ENCODE data around the gene C2CD2.
"Not testable (repeated sequence)": the region's sequence is repeated elsewhere in the genome, so short reads cannot be mapped to it uniquely, and the experiment has no call there.

C2CD2 gene

DNA sequence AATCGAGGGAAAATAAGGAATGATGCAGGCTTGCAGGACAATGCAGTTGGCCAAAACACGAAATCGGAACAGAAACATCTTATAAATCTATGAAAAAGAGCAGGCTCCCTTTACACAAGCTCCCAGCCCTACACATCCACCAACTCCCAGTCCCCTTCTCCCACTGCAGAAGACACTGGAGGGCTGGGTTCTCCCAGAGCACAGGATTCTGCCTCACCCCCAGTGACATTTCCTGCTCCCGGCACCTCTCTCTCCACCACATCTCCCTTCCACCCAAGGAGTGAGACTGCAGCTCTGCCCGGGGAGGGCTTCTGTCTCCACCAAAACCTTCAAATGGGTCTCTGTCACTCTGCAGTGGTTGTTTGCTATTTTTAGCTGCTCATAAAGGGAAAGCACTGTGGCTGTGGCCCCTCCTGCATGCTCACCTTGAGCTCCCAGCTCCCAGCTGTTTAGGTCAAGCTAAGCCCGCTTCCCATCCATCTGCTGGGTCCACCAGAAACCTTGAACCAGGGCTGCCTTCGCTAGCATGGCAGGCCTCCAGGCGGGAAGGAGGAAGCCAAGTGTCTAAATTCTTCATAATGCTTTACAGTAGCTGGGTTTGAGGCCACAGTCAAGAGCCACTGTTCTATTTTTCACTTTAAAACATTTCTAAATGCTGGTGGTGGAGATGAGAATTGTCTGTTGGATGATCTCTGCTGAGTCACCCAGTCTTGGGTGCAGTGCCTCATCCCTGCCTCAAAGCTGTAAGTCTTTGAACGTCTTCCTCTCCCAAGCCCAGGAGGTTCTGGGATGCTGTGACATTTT, 3.3 kb upstream of the C2CD2 start:
- DNase-seq, result no peak

DNA sequence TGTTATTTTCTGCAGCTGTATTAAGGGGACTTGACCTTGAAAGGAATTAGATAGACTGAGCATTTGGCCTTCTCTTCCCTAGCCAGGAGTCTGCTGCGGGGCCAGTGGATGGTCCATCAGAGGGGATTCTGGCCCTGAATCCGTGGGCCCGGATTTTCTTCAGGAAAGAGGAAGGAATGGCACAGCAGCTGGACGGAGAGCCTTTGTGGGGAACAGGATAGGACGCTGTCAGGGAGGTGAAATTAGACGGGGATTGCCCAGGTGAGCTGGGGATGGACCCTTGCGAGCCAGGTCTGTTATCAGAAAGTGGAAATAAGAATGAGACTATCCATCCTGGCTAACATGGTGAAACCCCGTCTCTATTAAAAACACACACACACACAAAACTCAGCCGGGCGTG, 1.7 kb upstream of the C2CD2 start:
- DNase-seq, result no peak

DNA sequence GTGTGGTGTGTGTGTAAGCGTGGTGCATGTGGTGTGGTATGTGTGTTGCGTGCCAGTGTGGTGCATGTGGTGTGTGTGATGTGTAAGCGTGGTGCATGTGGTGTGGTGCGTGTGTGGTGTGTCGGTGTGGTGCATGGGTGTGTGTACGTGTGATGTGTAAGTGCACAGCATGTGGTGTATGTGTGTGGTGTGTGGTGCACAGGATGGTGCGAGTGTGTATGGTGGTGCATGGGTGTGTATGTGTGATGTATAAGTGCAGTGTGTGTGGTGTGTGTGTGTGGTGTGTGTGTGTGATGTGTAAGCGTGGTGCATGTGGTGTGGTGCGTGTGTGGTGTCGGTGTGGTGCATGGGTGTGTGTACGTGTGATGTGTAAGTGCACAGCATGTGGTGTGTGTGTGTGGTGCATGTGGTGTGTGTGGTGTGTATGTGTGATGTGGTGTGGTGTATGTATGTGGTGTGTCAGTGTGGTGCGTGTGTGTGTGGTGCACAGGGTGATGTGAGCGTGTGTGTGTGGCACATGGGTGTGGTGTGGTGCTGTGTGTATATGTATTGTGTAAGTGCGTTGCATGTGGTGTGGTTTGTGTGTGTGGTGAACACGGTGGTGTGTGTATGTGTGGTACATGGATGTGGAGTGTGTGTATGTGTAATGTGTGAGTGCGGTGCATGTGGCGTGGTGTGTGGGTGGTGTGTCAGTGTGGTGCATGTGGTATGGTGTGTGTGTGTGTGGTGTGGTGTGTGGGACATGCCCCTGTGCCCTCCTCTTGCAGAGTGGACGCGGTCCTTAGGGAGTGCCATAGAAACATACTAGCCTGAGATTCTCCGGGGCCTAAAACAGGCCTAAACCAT, 1.1 kb upstream of the C2CD2 start:
- DNase-seq, result no peak

DNA sequence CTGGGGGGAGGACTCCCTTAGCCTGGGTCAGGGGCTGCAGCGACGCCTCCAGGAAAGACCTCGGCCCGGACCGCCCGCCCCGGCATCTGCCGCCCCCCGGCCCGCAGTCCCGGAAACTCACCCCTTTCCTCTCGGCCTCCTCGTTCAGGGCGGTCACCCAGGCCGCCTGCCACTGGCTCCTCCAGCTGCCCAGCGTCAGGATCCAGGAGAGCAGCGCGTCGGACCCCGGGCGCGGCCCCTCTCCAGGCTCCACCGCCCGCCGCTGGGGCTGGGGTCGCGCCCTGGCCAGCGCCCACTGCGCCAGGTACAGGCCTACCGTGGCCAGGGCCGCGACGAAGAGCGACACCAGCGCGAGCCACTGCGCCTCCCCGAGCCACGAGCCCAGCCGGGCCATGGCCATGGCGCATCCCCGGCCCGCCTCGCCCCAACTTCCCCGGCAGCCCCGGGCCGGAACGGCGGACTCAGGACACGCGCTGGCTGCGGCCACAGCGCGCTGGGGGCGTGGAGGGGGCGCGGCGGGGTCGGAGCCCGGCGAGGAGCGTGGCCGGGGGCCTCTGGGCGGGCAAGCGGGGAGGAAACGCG, 478 bp downstream of the C2CD2 start:
- DNase-seq, result no peak

- no peak for DNase-seq
Measured at GRCh38 chr21:41952568-41953248, 1.1 kb downstream of the C2CD2 start.

DNA sequence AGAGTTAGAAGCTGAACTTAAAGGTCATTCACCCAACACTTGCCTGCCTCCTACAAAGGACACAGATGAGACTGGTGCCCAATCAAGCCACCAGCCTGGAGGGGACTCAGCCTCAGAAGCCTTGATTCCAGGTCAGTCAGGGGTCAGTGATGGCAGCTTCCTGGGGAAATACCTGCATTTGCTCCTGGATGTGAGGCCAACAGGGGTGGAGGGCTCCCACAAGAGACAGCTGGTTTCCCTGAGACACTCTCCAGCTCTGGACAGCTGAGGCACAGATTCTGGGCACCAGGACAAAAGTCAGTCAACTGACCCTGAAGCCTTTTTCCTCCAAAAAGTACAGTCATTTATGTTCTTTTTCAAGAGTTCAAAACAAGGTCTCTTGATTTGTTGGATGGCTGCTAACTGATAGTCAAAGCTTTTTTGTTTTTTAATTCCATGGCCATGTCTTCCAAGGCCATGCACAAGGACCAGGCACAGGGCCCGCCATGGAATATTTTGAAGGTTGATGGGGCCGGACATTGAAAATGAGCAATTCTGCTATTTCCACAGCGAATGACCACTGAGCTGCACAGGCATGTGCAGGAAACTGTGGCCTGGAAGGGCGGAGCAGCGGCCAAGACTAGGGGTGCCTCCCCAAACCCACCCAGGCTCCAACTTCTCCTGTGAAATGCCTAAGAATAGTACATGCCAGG, 1.8 kb downstream of the C2CD2 start:
- DNase-seq, result no peak

- no peak for DNase-seq
Measured at GRCh38 chr21:41950941-41951351, 2.9 kb downstream of the C2CD2 start.

DNA sequence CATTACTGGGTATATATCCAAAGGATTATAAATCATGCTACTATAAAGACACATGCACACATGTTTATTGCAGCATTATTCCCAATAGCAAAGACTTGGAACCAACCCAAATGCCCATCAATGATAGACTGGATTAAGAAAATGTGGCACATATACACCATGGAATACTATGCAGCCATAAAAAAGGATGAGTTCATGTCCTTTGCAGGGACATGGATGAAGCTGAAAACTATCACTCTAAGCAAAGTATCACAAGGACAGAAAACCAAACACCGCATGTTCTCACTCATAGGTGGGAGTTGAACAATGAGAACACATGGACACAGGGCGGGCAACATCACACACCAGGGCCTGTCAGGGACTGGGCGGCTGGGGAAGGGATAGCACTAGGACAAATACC, 4.2 kb downstream of the C2CD2 start:
- DNase-seq, result not testable (repeated sequence)

GRCh38 chr21:41948901-41949300, 4.9 kb downstream of the C2CD2 start:
- no peak for DNase-seq

GRCh38 chr21:41948078-41948895, 5.5 kb downstream of the C2CD2 start:
- DNase-seq, result no peak

DNA sequence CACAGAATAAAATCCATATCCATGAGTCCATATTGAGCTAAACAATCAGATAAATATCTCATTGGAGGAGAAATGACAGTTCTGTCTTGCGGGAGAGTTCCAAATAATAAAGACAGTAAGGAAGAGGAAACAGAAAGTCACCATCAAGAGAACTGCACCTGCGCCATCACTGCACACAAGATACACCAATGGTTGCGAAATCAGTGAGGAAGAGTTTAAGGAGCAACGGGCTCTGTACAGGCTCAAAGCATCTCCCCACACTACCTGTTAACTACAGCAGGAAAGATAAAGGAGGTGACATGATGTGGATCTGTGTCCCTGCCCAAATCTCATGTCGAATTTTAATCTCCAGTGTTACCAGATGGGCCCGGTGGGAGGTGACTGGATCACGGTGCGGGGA, 7.8 kb downstream of the C2CD2 start:
- DNase-seq, result no peak

DNA sequence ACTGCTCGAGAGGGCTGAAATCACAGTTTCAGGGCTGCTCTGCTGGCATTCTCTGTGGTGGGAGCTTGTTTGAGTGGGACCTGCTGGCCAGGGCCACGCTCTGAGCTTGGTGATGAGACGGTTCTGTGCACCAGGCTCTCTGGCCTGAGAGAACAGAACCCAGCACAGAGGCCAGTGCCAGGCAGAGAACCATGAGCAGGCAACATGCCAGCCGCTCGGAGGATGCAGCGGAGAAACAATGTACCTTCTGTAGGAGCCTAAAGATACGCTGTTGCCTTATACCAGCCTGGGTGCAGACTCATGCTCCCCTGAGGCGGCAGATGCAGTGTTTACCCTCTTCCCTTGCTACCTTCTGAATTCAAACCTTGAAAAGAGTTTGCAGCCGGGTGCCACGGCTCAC, 10.0 kb downstream of the C2CD2 start:
- DNase-seq, result no peak

DNA sequence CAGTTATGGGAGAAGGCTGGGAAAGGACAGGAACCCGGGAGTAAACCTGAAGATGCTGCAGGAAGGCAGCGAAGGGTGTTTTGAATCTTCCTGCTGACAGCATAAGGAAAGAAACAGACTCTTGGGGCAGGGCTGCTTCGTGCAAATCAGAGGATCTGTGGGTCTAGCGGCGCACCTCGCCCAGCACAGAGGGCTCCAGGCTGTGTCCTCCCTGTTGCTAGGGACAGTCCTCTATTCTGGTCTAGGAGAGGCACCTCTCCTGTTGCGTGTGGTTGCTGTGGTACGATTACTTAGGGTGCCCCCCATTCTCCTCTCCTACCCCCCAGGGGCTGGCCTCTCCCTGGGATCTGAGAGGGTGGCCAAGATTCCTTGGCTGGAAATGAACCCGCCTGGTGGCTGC, 11.4 kb downstream of the C2CD2 start:
- DNase-seq, result no peak

- DNase-seq, result no peak
Measured at GRCh38 chr21:41941941-41942340, 11.9 kb downstream of the C2CD2 start.

DNA sequence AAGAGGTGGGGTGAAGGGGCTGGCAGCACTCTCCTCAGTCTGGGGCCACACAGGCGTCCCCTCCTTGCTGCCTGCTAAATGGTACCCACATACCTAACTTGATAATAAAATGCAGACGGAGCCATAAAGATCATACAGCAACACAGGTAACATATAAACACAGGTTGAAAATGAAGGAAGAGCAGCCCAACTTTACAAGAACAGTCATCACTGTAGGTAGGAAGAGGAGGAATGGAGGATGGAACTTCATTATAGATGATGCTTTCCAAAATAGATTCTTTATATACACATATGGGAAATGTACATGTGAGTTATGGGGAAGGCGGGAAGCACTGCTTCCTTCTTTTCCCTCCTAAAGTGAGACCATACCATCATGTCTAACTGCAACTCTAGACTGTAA, 13.4 kb downstream of the C2CD2 start:
- no peak for DNase-seq

- no peak for DNase-seq
Measured at GRCh38 chr21:41939391-41939790, 14.4 kb downstream of the C2CD2 start.

DNA sequence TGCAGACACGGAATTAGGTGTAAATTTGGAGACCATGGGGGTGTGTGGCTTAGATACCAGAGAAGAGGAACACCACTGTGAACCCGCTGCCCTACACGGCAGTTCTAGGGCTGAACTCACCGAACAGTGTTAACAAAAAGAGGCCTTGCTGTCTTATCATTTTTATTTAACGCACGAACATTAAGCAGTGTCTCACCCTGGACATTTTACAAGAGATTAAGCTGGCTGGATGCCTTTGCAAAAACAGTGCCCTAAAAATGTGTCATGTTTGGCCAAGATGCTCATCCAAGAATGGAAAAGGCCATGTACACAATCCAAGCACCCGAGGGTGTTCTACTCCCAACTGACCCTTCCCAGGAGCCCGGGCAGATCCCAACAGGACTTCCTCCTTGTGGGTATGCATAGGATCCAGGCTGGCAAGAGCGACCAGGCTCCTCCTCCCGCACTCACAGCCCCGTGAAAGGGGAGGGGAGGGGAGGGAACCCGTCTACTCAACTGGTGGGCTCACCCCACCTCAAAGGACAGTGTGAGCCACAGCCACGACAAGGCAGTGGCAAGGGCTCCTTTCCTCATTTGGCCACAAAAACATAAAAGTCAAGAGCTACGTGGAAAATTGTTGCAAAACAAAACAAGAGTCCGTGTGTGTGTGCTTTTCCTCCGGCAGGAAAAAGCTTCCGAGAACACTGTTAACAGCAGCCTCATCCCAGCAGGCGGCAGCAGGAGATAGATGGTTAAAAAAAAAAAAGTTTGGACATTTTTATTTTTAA, 20.3 kb downstream of the C2CD2 start:
- DNase-seq, result no peak

- no peak for DNase-seq
Measured at GRCh38 chr21:41932576-41933312, 21.1 kb downstream of the C2CD2 start.

- DNase-seq, result no peak
Measured at GRCh38 chr21:41932191-41932575, 21.6 kb downstream of the C2CD2 start.

DNA sequence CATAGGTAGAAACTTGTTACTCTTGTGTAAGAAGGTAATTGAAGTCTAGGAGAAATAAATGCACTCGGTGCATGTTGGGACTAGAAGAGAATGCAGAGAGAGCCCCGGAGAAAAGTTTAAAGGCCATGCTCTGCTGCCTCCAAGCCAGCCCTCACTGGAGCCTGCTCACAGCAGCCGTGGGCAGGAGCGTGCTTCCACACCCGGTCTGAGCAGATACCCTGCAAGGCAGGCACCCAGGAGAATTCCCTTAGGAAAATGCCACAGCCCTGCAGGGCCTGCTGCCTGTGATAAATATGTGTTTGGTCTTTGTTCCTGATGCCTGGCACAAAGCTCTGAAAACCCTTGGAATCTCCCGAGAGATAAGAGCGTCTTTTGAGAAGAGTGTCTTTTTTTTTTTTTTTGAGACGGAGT, 22.8 kb downstream of the C2CD2 start:
- DNase-seq, result no peak
